Mesendoderm (in vitro differentiated cells): ENCODE measurements around the gene EVPL.

Experiments
- DNase-seq: peaks from one replicate; pipeline ENCODE4 v3.0.0; 2013
- H2AK5ac ChIP-seq: 2 replicates; pipeline ENCODE4 v1.6.1; 2013; ENCODE audit warnings: low read length, inconsistent platforms
- H2BK120ac ChIP-seq: 2 replicates; pipeline ENCODE4 v1.6.1; 2013; ENCODE audit warnings: low read depth, mild to moderate bottlenecking, low read length, moderate library complexity, mixed read lengths
- H2BK15ac ChIP-seq: replicated peaks from 2 replicates; pipeline ENCODE4 v1.6.1; 2013; ENCODE audit warnings: low read depth, mild to moderate bottlenecking, moderate library complexity
- H2BK5ac ChIP-seq: 2 replicates; pipeline ENCODE4 v1.6.1; 2013; ENCODE audit warnings: low read length, inconsistent platforms
- H3K18ac ChIP-seq: 2 replicates; pipeline ENCODE4 v1.6.1; 2013; ENCODE audit warnings: mild to moderate bottlenecking, low read length, mixed read lengths
- H3K23ac ChIP-seq: one replicate; pipeline ENCODE4 v1.6.1; 2013; ENCODE audit warnings: low read length
- H3K27ac ChIP-seq: 2 replicates; pipeline ENCODE4 v1.5.1; 2013; ENCODE audit warnings: low read depth, mild to moderate bottlenecking, inconsistent platforms, low read length, moderate library complexity
- H3K27me3 ChIP-seq: 2 replicates; pipeline ENCODE4 v1.6.1; 2013; ENCODE audit warnings: low read length, control low read depth, mild to moderate bottlenecking, inconsistent platforms; ENCODE audit not compliant: insufficient read depth, poor library complexity
- H3K36me3 ChIP-seq: 2 replicates; pipeline ENCODE4 v1.6.1; 2013; ENCODE audit warnings: low read length, inconsistent platforms; ENCODE audit not compliant: control insufficient read depth, insufficient read depth
- H3K4ac ChIP-seq: one replicate; pipeline ENCODE4 v1.6.1; 2013; ENCODE audit warnings: low read depth, mild to moderate bottlenecking, low read length, moderate library complexity
- H3K4me1 ChIP-seq: 2 replicates; pipeline ENCODE4 v1.6.1; 2013; ENCODE audit warnings: low read depth, low read length, inconsistent platforms; ENCODE audit not compliant: control insufficient read depth
- H3K4me2 ChIP-seq: 2 replicates; pipeline ENCODE4 v1.6.1; 2013; ENCODE audit warnings: low read length
- H3K4me3 ChIP-seq: 2 replicates; pipeline ENCODE4 v1.5.1; 2013; ENCODE audit warnings: mild to moderate bottlenecking, low read length
- H3K56ac ChIP-seq: one replicate; pipeline ENCODE4 v1.6.1; 2013; ENCODE audit warnings: low read length
- H3K79me1 ChIP-seq: 2 replicates; pipeline ENCODE4 v1.6.1; 2013; ENCODE audit warnings: low read length, inconsistent platforms
- H3K79me2 ChIP-seq: 2 replicates; pipeline ENCODE4 v1.6.1; 2013; ENCODE audit warnings: mild to moderate bottlenecking, low read length; ENCODE audit not compliant: control insufficient read depth, insufficient read depth
- H3K9ac ChIP-seq: 2 replicates; pipeline ENCODE4 v1.6.1; 2013; ENCODE audit warnings: low read length, inconsistent platforms
- H4K5ac ChIP-seq: one replicate; pipeline ENCODE4 v1.6.1; 2013; ENCODE audit warnings: low read length
- H4K8ac ChIP-seq: one replicate; pipeline ENCODE4 v1.6.1; 2013; ENCODE audit warnings: low read depth, mild to moderate bottlenecking, control low read depth, low read length, moderate library complexity
- WGBS: extraction: QIAGEN DNeasy Blood & Tissue Kit; methylation state at CpG from one replicate; pipeline ENCODE4 v1.1.7; 2013; ENCODE audit warnings: low lambda C conversion rate, missing lambda C conversion rate; ENCODE audit not compliant: insufficient coverage; ENCODE audit errors: extremely low coverage; 5-methylcytosine and 5-hydroxymethylcytosine counted together

EVPL gene

DNA sequence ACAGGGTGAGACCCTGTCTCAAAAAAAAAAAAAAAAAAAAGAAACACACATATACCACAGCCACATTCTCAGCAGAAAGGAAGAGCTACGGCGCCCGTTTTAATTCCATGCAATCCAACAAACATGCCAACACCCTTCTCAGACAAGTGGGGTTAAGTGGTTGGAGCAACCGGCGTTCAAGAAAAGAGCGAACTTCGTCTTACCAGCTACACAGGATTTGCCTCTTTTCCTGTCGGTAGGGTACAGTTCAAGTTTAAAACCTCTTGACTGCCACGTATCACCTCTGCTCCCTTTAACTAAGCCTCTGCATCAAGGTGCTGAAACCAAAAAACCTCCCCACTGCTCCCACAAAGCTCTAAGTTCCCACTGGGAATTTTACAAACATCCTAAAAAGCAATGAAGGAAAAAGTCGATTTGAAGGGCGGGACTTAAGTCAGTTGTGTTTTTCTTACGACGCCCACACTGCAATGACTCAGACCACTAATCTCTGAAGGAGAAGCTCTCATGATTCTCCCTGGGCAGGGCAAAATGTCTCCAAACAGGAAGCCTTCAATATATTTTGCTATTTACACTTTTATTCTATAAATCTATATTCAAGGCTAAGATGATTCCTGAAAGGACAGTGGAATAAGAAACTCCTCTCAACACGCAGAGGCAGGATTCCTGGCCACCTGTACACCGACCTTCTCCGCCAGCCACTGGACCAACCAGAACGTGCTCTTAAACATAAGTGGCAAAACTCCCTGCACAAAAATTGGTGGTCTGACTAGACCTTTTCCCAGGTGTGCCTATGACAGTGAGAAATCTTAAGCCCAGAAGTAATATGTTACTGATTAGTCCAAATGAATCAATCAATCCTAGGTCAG, 26.4 kb upstream of the EVPL start:
- Histone ChIP-seq H2AK5ac (no peak overlapping the region), H2BK15ac (no peak overlapping the region), H2BK120ac (no peak overlapping the region), H4K8ac (no peak overlapping the region), H3K27ac (no peak overlapping the region), H3K18ac (no peak overlapping the region), H2BK5ac (no peak overlapping the region), H3K4ac (no peak overlapping the region), H4K5ac (no peak overlapping the region), H3K79me2 (no peaks in the 10 kb centered on the region), H3K4me3 (no peak overlapping the region), H3K4me2 (no peak overlapping the region), H3K23ac (no peak overlapping the region), H3K4me1 (no peaks in the 10 kb centered on the region), H3K9ac (no peak overlapping the region), H3K56ac (no peak overlapping the region), H3K27me3 (no peaks in the 10 kb centered on the region), H3K36me3 (peaks cover 18% of the 10 kb centered on the region), H3K79me1 (no peaks in the 10 kb centered on the region)
- no CpG with 5 or more reads among the region's 17 CpGs for WGBS
- no peak for DNase-seq

DNA sequence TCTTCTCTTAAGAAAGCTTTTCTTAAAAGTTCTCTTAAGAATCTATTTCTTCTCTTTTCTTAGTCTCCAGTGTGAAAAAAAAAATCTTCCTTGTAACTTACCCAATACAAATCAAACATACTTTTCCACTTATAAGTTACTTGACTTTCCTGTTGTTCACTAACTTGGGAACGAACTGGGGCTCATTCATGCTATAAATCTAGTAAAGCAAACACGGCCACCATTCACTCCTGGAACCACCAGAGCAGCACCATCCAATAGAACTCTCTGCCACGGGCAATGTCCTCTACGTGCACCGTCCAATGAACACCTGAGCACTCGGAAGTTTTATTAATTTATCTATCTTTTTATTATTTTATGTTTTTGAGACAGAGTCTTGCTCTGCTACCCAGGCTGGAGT, 24.5 kb upstream of the EVPL start:
- Histone ChIP-seq H3K18ac (no peak overlapping the region), H3K79me1 (peaks cover 1% of the 10 kb centered on the region), H3K79me2 (no peaks in the 10 kb centered on the region), H4K5ac (no peak overlapping the region), H3K4me1 (no peaks in the 10 kb centered on the region), H3K56ac (no peak overlapping the region), H3K4me2 (no peak overlapping the region), H2BK5ac (no peak overlapping the region), H3K27me3 (no peaks in the 10 kb centered on the region), H2BK120ac (no peak overlapping the region), H3K4me3 (no peak overlapping the region), H3K36me3 (peaks cover 18% of the 10 kb centered on the region), H2BK15ac (no peak overlapping the region), H2AK5ac (no peak overlapping the region), H3K23ac (no peak overlapping the region), H3K4ac (no peak overlapping the region), H4K8ac (no peak overlapping the region), H3K27ac (no peak overlapping the region), H3K9ac (no peak overlapping the region)
- no peak for DNase-seq
- no CpG with 5 or more reads among the region's 6 CpGs for WGBS

DNA sequence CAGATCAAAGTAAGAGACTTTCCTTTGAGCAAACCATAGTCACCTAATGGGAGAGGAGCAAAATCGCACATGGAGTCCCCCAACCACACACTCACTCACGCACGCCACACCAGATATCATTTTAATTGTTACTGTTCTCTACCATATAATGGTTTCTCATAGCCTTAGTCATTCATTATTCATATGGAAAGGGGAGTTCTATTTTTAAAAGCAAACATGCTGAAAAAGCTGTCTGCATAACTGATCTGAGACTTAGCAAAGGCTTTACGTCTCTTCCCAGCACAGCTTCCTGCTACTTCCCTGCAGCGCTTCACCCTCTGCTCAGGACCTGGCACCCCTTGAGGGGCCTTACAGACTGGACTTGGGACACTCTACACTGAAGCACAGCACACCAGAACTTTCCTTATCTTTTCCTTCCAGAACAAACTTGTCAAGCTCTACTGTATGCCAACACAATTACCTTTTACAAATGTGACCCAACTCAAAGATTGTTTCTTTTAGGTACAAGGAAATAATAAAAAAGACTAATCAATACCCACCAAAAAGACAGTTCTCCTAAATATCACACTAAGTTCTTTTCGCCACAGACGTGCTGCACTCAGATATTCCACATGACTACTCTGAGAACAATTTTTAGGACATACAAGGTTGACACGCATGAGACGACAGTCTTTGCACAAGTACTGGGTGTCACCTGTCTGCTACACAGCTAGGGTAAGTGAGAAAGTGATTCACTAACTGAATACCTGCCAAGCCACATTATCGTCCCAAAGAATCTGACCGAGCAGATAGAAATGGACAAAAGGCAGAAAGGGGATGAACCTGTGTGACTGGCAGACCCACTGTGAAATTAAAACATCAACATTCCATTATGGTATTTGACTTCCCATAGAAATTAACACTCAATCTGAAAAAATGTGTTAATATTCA, 23.7 kb upstream of the EVPL start:
- Histone ChIP-seq H3K79me1 (peaks cover 1% of the 10 kb centered on the region), H2AK5ac (no peak overlapping the region), H3K36me3 (peaks cover 18% of the 10 kb centered on the region), H3K4ac (no peak overlapping the region), H3K23ac (no peak overlapping the region), H2BK120ac (no peak overlapping the region), H3K4me3 (no peak overlapping the region), H3K4me2 (no peak overlapping the region), H2BK5ac (no peak overlapping the region), H4K5ac (no peak overlapping the region), H3K27ac (no peak overlapping the region), H3K18ac (no peak overlapping the region), H3K56ac (no peak overlapping the region), H4K8ac (no peak overlapping the region), H3K4me1 (no peaks in the 10 kb centered on the region), H3K9ac (no peak overlapping the region), H2BK15ac (no peak overlapping the region), H3K79me2 (no peaks in the 10 kb centered on the region), H3K27me3 (no peaks in the 10 kb centered on the region)
- 100% methylated on average over 2 of the region's 11 CpGs for WGBS
- no peak for DNase-seq

DNA sequence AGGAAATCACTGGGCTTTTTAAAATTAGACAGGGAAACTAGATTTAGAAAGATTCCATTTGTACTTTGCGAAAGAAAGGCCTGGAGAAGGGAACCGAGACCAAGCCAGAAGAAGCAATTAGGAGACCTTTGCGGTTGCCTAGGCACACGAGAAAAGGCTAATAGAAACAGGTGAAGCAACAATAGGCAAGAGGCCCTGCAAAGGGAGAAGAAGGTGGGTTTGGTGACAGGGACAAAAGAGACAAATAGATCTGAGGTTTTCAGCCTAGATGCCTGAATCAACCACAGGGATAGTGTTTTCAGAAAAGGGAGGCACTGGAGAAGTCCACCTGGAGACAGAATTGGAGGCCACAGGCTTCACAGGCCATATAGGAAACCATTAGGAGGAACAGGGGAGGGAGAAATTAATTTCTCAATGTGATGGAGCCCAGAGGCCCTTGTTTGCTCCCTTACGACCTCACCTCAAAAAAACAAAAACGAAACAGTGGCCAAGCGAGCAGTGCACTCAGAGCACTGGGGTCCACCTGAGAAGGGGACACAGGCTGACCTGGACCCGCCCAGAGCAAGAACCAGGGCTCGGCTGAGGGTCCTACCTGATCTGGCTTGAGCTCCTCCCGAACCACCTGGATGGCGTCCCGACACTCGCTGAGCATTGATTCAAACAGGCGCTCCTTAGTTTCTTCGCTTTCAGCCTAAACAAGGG, 22.9 kb upstream of the EVPL start:
- no peak for DNase-seq
- Histone ChIP-seq H3K4me1 (no peaks in the 10 kb centered on the region), H3K27me3 (no peaks in the 10 kb centered on the region), H3K4me2 (no peak overlapping the region), H3K79me2 (no peaks in the 10 kb centered on the region), H3K4me3 (no peak overlapping the region), H3K79me1 (peaks cover 1% of the 10 kb centered on the region), H3K36me3 (peaks cover 18% of the 10 kb centered on the region), H3K4ac (no peak overlapping the region), H4K8ac (no peak overlapping the region), H3K9ac (no peak overlapping the region), H4K5ac (no peak overlapping the region), H2AK5ac (no peak overlapping the region), H3K56ac (no peak overlapping the region), H2BK15ac (no peak overlapping the region), H3K23ac (no peak overlapping the region), H3K27ac (no peak overlapping the region), H2BK5ac (no peak overlapping the region), H2BK120ac (no peak overlapping the region), H3K18ac (no peak overlapping the region)
- no CpG with 5 or more reads among the region's 15 CpGs for WGBS

DNA sequence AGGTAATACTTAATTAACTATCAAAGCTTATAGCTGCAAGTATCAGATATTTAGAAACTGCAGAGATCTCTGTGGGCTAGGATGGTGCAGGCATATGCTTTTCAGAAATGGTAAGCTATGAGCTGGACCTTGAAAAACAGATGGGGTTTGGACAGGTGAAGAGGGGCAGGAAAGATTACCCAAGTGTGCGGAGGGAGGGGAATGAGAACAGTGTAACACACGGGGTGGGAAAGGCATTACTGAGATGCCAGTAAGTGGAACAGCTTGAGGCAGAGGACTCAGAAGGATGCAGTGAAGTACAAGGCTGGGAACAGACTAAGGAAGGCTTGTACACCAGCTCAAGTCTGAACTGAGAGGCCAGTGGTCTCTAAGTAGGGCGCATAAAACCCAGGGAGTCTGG, 22.1 kb upstream of the EVPL start:
- no peak for DNase-seq
- no peak overlapping the region for H4K5ac ChIP-seq
- H3K36me3 ChIP-seq, result peaks cover 21% of the 10 kb centered on the region
- no peaks in the 10 kb centered on the region for H3K4me1 ChIP-seq
- H3K18ac ChIP-seq, result no peak overlapping the region
- no peak overlapping the region for H4K8ac ChIP-seq
- no peak overlapping the region for H3K56ac ChIP-seq
- no peaks in the 10 kb centered on the region for H3K27me3 ChIP-seq
- H3K9ac ChIP-seq, result no peak overlapping the region
- H2BK120ac ChIP-seq, result no peak overlapping the region
- H3K23ac ChIP-seq, result no peak overlapping the region
- no peak overlapping the region for H3K27ac ChIP-seq
- no peak overlapping the region for H2BK15ac ChIP-seq
- no peak overlapping the region for H3K4me2 ChIP-seq
- H3K4ac ChIP-seq, result no peak overlapping the region
- H3K79me1 ChIP-seq, result peaks cover 1% of the 10 kb centered on the region
- H3K79me2 ChIP-seq, result no peaks in the 10 kb centered on the region
- H2BK5ac ChIP-seq, result no peak overlapping the region
- WGBS, result no CpG with 5 or more reads among the region's 3 CpGs
- H2AK5ac ChIP-seq, result no peak overlapping the region
- no peak overlapping the region for H3K4me3 ChIP-seq
